HEK293T (cell line): ENCODE measurements around the gene CCDC187.

Experiments used
- CTCF ChIA-PET: fragments of 350-600 bp; formaldehyde crosslinking; extraction: SDS; loops from one replicate; lab custom pipeline; 2021; ENCODE audit warnings: antibody characterized with exemption, inconsistent platforms; lab: Yijun Ruan, JAX
- POLR2A ChIA-PET: fragments of 350-600 bp; formaldehyde crosslinking; extraction: SDS; loops from one replicate; lab custom pipeline; 2020; ENCODE audit warnings: antibody characterized with exemption, inconsistent platforms; lab: Yijun Ruan, JAX
- DNase-seq: peaks from one replicate; pipeline ENCODE4 v3.0.0; 2012; ENCODE audit warnings: mixed read lengths; ENCODE audit errors: extremely low spot score
- ARNT ChIP-seq: fragments of 450-650 bp; IDR thresholded peaks from 2 replicates; pipeline ENCODE4 v1.6.1; 2017; ENCODE audit warnings: mild to moderate bottlenecking
- BHLHE40 ChIP-seq: fragments of 450-650 bp; IDR thresholded peaks from 2 replicates; pipeline ENCODE4 v1.6.1; 2016; ENCODE audit warnings: mild to moderate bottlenecking, moderate library complexity, borderline replicate concordance
- CTBP1 ChIP-seq: fragments of 450-650 bp; IDR thresholded peaks from 2 replicates; pipeline ENCODE4 v1.6.1; 2016; ENCODE audit warnings: borderline replicate concordance
- ELF4 ChIP-seq: fragments of 450-650 bp; IDR thresholded peaks from 2 replicates; pipeline ENCODE4 v1.6.1; 2017; ENCODE audit warnings: antibody characterized with exemption
- FOXA1 ChIP-seq: fragments of 450-650 bp; IDR thresholded peaks from 2 replicates; pipeline ENCODE4 v1.6.1; 2016; ENCODE audit warnings: mild to moderate bottlenecking
- FOXK2 ChIP-seq: fragments of 450-650 bp; IDR thresholded peaks from 2 replicates; pipeline ENCODE4 v1.6.1; 2016; ENCODE audit warnings: mild to moderate bottlenecking
- FOXM1 ChIP-seq: fragments of 450-650 bp; IDR thresholded peaks from 2 replicates; pipeline ENCODE4 v1.6.1; 2017; ENCODE audit warnings: mild to moderate bottlenecking, borderline replicate concordance
- HDGF ChIP-seq: fragments of 450-650 bp; IDR thresholded peaks from 2 replicates; pipeline ENCODE4 v1.6.1; 2017; ENCODE audit warnings: antibody characterized with exemption, borderline replicate concordance
- L3MBTL2 ChIP-seq: fragments of 450-650 bp; conservative IDR thresholded peaks from 2 replicates; pipeline ENCODE4 v1.6.1; 2016; ENCODE audit warnings: mild to moderate bottlenecking
- LEF1 ChIP-seq: fragments of 450-650 bp; IDR thresholded peaks from 2 replicates; pipeline ENCODE4 v1.6.1; 2017; ENCODE audit warnings: mild to moderate bottlenecking, borderline replicate concordance
- NFRKB ChIP-seq: fragments of 450-650 bp; IDR thresholded peaks from 2 replicates; pipeline ENCODE4 v1.6.1; 2016; ENCODE audit warnings: mild to moderate bottlenecking, moderate library complexity
- PKNOX1 ChIP-seq: fragments of 450-650 bp; IDR thresholded peaks from 2 replicates; pipeline ENCODE4 v1.6.1; 2016
- SP1 ChIP-seq: fragments of 450-650 bp; IDR thresholded peaks from 2 replicates; pipeline ENCODE4 v1.6.1; 2017
- SUZ12 ChIP-seq: fragments of 450-650 bp; IDR thresholded peaks from 2 replicates; pipeline ENCODE4 v1.6.1; 2016; ENCODE audit warnings: mild to moderate bottlenecking
- TARDBP ChIP-seq: fragments of 450-650 bp; IDR thresholded peaks from 2 replicates; pipeline ENCODE4 v1.6.1; 2016
- ZNF384 ChIP-seq: fragments of 450-650 bp; IDR thresholded peaks from 2 replicates; pipeline ENCODE4 v1.6.1; 2016

CCDC187 gene

GRCh38 chr9:136226680-136227407 is 77.0 kb downstream of the CCDC187 start:
- ChIA-PET CTCF (no interaction called here), POLR2A (no interaction called here)
- no peak for TF ChIP-seq BHLHE40
- TF ChIP-seq LEF1, result no peak
- TF ChIP-seq ZNF384, result no peak
- no peak for TF ChIP-seq NFRKB
- no peak for TF ChIP-seq SUZ12
- TF ChIP-seq ELF4, result no peak
- TF ChIP-seq PKNOX1, result no peak
- no peak for TF ChIP-seq FOXA1
- TF ChIP-seq SP1, result no peak
- TF ChIP-seq HDGF, result no peak
- no peak for TF ChIP-seq FOXK2
- no peak for TF ChIP-seq CTBP1
- TF ChIP-seq TARDBP, result no peak
- no peak for TF ChIP-seq ARNT
- DNase-seq, result no peak

- POLR2A ChIA-PET, result no interaction called here
- DNase-seq, result peak; percentile 82
- CTCF ChIA-PET, result no interaction called here
- TF ChIP-seq FOXA1, result no peak
- TF ChIP-seq ZNF384, result no peak
- 0 out of 2 replicates have a peak, but pooled peaks have one; percentile 31 for TF ChIP-seq HDGF
Measured at GRCh38 chr9:136225748-136226679, 77.9 kb downstream of the CCDC187 start.

GRCh38 chr9:136225366-136225747 is 78.5 kb downstream of the CCDC187 start:
- POLR2A ChIA-PET, result no interaction called here
- TF ChIP-seq HDGF, result no peak
- TF ChIP-seq CTBP1, result no peak
- DNase-seq, result no peak
- CTCF ChIA-PET, result no interaction called here

- POLR2A ChIA-PET, result no interaction called here
- TF ChIP-seq SUZ12, result no peak
- TF ChIP-seq LEF1, result no peak
- no peak for TF ChIP-seq BHLHE40
- TF ChIP-seq ZNF384, result no peak
- no peak for TF ChIP-seq PKNOX1
- no peak for TF ChIP-seq L3MBTL2
- no peak for TF ChIP-seq ARNT
- TF ChIP-seq HDGF, result no peak
- TF ChIP-seq ELF4, result no peak
- TF ChIP-seq SP1, result no peak
- TF ChIP-seq FOXM1, result no peak
- no peak for TF ChIP-seq CTBP1
- TF ChIP-seq NFRKB, result no peak
- TF ChIP-seq FOXK2, result no peak
- TF ChIP-seq TARDBP, result no peak
- TF ChIP-seq FOXA1, result no peak
- DNase-seq, result no peak
- CTCF ChIA-PET, result no interaction called here
Measured at GRCh38 chr9:136223871-136224640, 79.8 kb downstream of the CCDC187 start.

- no peak for DNase-seq
- CTCF ChIA-PET, result interaction anchor here (0.6 to 0.8 kb wide), 2 partner anchors 26 to 521 kb away, joined by 3 read pairs; partner anchors contain the start of gene KCNT1
- POLR2A ChIA-PET, result no interaction called here
- TF ChIP-seq ZNF384 (no peak), BHLHE40 (no peak), PKNOX1 (no peak), SP1 (no peak), ELF4 (no peak), LEF1 (no peak), ARNT (no peak), FOXM1 (no peak), SUZ12 (no peak), FOXK2 (no peak), NFRKB (no peak), CTBP1 (no peak), HDGF (no peak), L3MBTL2 (no peak), FOXA1 (no peak)
Measured at GRCh38 chr9:136222906-136223285, 81.0 kb downstream of the CCDC187 start.
